ENCODE data around the gene CLBA1.
"Not testable (repeated sequence)": the region's sequence is repeated elsewhere in the genome, so short reads cannot be mapped to it uniquely, and the experiment has no call there.

CLBA1 gene

DNA sequence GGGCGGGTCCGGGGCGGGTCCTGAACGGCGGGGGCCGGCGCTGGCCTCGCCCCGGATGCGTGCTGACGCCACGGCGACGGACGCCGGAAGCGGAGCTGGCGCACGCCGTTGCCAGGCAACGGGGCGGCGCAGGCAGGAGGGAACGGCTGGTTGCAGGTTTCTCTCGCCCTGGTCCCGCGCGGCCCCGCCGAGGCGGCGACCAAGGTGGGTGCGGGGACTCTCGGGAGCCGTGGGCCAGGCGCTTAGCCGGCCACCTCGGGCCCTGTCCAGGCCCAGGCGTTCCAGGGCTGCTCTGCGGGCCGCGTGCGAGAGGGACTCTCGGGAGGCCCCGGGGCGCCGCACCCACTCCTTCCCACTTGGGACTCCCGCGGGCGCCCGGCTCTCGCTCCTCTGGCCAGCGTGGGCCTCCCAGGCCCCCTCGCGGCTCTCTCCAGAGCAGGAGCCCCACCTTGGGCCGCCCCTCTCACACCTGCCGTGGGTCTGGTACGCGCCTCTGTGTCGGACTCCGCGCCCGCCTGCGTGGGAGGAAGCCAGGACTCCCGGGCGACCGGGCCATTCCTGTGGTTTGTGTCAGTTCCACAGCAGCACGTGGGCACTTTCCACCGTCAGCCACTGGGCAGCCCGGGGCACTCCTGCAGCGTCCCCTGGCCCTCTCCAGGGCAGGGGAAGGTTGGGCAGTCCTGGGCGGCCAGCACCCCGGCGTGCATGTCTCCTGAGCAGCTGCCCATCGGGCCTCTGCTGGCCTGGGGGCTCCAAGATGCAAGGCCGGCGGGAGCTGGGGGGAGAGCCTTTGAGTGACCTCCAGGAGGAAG, at the start of gene CLBA1:
TSS of gene CLBA1 (plus strand) at position 114 of the 812 bp plus-strand sequence. CDS start at position 758, 644 bp downstream.
- DNase-seq = peak; percentile 74 to 83

DNA sequence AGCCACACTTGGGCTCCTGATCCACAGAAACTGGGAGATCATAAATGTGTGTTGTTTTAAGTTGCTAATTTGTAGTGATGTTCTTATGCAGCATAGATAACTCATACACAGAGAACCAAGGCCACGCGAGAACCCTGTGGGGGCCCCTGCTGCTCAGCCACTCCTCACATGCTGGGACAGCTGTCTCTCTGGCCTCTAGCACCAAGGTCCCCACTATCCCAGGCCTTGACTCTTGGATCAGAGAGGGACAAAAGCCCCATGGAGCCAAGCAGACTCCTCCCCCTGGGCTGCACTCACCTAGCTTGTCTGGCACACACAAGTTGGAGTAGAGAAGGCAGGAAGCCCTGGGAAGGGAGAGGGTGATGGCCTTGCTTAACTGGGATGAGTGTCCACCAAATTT, 49.6 kb upstream of the CLBA1 start:
- DNase-seq = no peak

DNA sequence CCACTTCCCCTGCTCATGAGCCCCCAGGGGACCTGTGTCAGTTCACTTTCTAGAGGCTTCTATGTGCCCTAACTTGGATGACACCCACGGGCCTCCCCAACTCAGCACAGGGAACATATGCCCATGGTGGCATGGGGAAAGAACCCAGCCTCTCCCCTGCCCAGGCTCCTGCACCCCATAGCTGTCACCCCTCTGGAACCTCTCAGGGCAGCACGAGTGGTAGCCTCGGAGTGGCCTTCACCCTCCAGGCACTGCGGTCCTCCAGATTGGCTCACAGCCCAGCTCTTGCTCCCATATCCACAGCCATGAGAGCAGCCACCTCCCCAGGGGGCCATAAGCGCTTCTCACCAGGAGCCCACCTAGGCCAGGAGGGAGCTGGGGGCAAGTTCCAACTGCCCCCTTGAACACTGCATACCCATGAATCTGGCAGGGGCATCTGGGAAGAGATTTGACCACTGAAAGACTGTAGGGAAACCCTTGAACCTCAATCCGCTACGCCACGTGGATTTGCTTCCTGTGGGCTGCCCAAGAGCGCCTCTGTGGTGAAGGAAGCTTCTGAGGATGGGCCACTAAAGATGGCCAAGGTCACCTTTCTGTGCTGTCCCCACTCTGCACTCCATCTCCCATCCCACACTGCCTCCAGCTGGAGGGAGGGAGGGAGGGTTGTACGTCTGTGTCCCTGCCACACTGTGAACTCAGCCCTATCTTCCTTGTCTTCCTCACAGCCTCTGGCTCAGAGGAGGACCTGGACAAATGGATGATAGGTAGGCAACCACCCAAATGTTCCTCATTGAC, 49.0 kb upstream of the CLBA1 start:
- no peak for DNase-seq

DNA sequence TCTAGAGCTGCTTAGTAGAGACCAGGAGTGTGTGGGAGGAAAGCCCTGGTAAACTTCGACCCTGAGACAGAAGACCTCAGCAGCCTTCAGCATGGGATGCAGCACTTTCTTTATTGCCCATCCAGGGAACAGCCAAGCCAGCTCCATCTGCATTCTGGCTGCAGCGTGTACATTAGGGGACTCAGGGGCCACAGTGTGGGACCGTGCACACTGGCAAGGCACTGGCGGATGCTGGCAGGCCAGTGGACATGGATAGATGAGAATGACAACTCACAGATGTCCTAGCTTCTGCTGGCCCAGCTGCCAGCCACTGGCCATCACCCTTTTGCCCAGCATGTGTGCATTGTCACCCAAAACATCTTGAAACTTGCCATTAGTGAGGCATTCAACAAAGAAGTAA, 48.4 kb upstream of the CLBA1 start:
- DNase-seq = no peak

DNA sequence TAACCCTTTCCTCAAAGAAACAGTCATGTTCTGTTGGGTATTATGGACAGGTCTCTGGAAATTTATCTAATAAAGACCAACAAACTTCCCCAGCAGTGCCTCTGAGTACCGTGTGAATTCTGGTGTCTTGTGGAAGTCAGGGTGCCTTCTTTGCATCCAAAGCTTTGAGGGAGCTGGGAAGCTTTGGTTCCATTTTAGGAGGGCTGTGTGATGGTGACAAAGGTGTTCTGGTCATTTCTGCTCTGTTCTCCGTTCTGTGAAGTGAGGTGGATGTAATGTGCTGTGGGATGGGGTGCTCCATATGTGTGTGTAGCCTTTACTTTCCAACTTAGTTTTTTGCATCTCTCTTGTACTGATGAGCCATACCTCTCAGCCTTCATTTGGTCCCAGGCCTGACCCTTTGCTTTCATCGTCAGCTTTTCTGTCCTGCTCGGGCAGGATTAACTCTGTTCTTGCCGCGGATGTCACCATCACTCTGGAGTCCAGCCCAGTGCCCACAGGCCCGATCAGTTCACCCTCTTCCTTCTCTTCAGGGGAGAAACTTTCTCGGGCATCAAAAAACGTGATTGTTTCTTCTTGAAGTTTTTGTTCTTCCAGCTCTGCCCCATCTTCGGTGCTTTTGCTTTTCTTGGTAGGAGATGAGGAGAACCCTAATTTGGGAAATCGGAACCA, 47.8 kb upstream of the CLBA1 start:
- no peak for DNase-seq

DNA sequence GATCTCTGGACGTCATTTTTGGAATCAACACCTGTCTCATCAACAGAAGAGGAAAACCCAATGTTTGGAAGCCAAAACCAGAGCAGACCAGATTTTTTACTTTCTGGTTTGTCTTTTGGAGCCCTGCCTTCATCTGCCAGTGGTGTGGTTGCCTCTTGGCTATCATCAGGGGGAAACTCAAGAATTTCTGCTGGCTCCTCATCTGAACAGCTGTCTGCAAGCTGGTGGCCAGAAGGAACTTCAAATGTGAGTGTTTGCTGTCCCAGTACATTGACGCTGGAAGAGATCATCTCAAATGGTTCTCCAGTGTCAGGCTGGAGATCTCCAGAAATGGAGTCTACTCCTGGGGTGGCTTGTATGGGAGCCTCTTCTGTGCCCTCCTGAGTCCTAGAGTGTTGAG, 47.2 kb upstream of the CLBA1 start:
- no peak for DNase-seq

DNA sequence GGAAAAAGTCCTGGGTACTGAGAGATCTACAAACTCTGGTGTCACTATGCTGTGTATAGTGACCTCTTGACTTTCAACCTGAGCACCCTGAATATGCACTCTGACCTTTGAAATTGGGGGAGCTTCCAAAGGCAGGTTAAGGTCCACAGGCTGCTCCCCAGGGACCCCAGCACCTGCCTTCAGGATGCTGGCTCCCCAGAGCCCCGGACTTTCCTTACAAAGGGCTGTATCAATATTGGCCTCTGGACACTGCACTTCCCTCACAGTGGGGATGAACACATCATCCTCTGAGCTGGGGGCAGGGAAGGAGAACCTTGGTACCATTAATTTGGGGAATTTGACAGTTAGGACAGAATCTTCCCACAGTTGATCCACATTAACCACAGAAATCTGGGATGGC, 46.6 kb upstream of the CLBA1 start:
- DNase-seq = no peak

DNA sequence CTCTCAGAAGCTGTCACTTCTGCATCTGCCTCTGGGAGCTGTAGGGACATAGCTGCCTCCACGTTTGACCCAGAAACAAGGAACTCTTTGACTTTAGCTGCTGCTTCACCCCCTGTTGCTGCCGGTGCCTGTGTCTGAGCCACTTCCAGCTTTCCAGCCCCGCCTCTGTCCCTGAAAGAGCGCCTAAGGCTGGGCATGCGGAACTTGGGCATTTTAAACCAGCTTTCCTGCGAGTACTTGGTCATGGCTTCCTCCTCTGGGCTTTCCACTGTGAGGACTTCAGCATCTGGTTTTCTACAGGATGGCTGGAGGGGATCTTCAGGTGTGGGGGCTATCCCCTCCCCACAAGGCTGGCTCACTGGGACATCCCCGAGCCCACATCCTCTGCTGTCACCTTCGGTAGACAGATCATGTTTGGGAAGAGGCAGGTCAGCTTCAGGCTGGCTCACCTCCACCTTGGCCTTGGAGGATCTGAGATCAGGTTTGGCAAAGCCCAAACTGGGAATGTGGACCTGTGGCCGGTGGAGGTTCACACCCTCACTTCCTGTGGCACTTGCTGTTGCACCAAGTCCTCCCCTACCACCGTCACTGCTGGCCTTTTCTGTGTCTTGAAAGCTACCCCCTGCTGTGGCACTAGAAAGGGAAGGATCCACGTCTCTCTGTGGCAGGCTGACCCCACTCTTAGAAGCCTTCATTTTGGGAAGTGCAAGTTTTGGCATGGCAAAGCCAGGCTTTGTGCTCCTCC, 45.8 kb upstream of the CLBA1 start:
- no peak for DNase-seq

DNA sequence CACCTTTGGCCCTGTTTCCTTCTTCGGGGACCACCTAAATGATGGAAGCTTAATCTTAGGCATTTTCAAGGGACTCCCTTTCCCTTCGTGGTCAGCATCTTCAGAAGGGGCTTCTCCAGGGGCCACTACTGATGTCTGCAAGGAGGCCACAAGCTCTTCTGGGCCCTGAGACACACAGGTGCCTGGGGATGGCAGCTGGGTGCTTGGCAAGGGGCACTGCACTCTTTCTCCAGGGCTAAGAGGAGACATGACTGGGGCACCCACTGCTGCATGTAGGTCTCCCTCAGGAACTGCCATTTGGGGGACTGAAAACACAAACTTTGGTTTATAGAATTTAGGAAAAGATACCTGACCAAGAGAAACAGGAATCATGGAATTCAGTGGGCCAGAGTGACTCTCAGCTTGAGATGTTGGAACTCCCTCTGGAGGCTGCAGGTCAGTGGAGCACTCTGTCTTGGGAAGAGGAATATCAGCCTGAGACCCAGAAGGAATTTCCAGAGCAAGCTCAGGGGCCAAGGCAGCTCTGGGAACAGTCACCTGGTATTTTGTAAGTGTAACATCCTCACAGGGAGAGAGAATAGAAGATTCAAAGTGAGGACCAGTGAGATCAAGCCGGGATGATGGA, 45.0 kb upstream of the CLBA1 start:
- DNase-seq = no peak

DNA sequence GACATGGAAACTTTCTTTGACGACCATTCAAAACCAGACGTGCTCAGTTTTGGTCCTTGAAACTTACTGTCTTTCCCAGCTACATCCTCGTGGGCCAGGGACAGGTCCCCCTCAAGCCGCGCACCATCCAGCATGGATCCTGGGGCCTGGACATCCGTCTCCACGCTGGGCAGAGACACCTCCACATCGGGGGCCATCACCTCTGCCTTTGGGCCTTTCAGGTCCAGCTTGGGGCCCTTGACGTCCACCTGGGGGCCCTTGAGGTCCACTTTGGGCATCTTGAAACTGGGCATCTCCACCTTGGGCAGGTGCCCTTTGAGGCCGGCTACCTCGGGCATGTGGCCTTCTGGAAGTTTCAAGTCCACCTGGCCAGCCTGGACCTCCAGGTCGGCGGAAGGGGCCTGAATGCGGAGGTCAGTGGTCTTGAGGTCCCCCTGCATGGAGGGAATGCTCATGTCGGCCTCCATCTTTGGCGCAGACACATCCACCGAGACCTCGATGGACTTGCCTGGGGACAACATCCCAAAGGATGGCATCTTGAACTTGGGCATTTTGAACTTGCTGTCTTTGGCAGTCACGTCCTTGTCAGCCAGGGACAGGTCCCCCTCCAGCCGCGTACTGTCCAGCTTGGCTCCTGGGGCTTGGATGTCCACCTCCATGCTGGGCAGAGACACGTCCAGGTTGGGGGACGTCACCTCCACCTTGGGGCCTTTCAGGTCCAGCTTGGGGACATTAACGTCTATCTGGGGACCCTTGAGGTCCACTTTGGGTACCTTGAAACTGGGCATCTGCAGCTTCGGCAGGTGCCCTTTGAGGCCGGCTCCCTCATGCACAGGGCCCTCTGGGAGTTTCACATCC, 43.9 kb upstream of the CLBA1 start:
- DNase-seq = no peak

DNA sequence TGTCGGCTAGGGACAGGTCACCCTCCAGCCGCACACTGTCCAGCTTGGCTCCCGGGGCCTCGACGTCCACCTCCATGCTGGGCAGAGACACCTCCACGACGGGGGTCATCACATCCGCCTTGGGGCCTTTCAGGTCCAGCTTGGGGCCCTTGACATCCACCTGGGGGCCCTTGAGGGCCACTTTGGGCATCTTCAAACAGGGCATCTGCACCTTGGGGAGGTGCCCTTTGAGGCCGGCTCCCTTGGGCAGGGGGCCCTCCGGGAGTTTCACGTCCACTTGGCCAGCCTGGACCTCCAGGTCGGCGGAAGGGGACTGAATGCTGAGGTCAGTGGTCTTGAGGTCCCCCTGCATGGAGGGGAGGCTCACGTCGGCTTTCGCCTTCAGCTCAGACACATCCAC, 43.0 kb upstream of the CLBA1 start:
- DNase-seq = no peak

DNA sequence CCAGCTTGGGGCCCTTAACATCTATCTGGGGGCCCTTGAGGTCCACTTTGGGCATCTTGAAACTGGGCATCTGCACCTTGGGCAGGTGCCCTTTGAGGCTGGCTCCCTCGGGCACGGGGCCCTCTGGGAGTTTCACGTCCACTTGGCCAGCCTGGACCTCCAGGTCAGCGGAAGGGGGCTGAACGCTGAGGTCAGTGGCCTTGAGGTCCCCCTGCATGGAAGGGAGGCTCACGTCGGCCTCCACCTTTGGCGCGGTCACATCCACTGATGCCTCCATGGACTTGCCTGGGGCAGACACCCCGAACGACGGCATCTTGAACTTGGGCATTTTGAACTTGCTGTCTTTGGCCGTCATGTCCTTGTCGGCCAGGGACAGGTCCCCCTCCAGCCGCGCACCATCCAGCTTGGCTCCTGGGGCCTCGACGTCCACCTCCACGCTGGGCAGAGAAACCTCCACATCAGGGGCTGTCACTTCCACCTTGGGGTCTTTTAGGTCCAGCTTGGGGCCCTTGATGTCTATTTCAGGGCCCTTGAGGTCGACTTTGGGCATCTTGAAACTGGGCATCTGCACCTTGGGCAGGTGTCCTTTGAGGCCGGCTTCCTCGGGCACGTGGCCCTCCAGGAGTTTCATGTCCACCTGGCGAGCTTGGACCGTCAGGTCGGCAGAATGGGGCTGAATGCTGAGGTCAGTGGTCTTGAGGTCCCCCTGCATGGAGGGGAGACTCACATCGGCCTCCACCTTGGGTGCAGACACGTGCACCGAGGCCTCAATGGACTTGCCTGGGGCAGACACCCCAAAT, 42.2 kb upstream of the CLBA1 start:
- not testable (repeated sequence) for DNase-seq

DNA sequence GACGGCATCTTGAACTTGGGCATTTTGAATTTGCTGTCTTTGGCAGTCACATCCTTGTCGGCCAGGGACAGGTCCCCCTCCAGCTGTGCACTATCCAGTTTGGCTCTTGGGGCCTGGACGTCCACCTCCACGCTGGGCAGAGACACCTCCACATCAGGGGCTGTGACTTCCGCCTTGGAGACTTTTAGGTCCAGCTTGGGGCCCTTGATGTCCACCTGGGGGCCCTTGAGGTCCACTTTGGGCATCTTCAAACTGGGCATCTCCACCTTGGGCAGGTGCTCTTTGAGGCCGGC, 41.6 kb upstream of the CLBA1 start:
- not testable (repeated sequence) for DNase-seq

DNA sequence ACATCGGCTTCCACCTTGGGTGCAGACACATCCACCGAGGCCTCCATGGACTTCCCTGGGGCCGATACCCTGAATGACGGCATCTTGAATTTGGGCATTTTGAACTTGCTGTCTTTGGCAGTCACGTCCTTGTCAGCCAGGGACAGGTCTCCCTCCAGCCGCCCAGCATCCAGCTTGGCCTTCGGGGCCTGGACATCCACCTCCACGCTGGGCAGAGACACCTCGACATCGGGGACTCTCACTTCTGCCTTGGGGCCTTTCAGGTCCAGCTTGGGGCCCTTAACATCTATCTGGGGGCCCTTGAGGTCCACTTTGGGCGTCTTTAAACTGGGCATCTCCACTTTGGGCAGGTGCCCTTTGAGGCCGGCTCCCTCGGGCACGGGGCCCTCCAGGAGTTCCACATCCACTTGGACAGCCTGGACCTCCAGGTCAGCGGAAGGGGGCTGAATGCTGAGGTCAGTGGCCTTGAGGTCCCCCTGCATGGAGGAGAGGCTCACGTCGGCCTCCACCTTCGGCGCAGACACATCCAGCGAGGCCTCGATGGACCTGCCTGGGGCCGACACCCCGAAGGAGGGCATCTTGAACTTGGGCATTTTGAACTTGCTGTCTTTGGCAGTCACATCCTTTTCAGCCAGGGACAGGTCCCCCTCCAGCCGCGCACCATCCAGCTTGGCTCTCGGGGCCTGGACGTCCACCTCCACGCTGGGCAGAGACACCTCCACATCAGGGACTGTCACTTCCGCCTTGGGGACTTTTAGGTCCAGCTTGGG, 41.0 kb upstream of the CLBA1 start:
- DNase-seq = not testable (repeated sequence)

DNA sequence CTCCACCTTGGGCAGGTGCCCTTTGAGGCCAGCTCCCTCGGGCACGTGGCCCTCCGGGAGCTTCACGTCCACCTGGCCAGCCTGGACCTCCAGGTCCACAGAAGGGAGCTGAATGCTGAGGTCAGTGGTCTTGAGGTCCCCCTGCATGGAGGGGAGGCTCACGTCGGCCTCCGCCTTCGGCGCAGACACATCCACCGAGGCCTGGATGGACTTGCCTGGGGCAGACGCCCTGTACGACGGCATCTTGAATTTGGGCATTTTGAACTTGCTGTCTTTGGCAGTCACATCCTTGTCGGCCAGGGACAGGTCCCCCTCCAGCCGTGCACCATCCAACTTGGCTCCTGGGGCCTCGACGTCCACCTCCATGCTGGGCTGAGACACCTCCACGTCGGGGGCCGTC, 40.3 kb upstream of the CLBA1 start:
- DNase-seq = not testable (repeated sequence)

DNA sequence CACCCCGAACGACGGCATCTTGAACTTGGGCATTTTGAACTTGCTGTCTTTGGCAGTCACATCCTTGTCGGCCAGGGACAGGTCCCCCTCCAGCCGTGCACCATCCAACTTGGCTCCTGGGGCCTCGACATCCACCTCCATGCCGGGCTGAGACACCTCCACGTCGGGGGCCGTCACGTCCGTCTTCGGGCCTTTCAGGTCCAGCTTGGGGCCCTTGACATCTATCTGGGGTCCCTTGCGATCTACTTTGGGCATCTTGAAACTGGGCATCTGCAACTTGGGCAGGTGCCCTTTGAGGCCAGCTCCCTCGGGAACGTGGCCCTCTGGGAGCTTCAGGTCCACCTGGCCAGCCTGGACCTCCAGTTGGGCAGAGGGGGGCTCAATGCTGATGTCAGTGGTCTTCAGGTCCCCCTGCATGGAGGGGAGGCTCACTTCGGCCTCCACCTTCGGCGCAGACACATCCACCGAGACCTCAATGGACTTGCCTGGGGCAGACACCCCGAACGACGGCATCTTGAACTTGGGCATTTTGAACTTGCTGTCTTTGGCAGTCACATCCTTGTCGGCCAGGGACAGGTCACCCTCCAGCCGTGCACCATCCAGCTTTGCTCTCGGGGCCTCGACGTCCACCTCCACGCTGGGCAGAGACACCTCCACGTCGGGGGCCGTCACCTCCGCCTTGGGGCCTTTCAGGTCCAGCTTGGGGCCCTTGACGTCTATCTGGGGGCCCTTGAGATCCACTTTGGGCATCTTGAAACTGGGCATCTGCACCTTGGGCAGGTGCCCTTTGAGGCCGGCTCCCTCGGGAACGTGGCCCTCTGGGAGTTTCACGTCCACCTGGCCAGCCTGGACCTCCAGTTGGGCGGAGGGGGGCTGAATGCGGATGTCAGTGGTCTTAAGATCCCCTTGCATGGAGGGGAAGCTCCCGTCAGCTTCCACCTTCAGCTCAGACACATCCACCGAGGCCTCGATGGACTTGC, 39.3 kb upstream of the CLBA1 start:
- DNase-seq = not testable (repeated sequence)

DNA sequence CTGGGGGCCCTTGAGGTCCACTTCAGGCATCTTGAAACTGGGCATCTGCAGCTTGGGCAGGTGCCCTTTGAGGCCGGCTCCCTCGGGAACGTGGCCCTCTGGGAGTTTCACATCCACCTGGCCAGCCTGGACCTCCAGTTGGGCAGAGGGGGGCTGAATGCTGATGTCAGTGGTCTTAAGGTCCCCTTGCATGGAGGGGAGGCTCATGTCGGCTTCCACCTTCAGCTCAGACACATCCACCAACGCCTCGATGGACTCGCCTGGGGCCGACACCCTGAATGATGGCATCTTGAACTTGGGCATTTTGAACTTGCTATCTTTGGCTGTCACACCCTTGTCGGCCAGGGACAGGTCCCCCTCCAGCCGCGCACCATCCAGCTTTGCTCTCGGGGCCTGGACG, 38.4 kb upstream of the CLBA1 start:
- not testable (repeated sequence) for DNase-seq

Measured in hippocampal formation (tissue), 2 donors.